Bronchial epithelial cell (primary cell): ENCODE data around the gene NACC2. TPM values are rescaled to one million over a fixed set of nuclear protein-coding genes. Genes with fewer than 3 reads are reported as not detected.

Source experiments
- DNase-seq: peaks from one replicate; pipeline ENCODE4 v3.0.0-alpha.2; 2010; ENCODE audit warnings: low read depth
- FAIRE-seq: peaks from 2 replicates; lab custom pipeline; 2011; peaks lifted over from hg19 to GRCh38; lab: Jason Lieb, UNC
- H3K27me3 ChIP-seq: 2 replicates; pipeline ENCODE4 v1.5.1; 2011; ENCODE audit warnings: low read length; ENCODE audit not compliant: control insufficient read depth, insufficient read depth
- H3K36me3 ChIP-seq: 2 replicates; pipeline ENCODE4 v1.5.1; 2011; ENCODE audit warnings: low read length; ENCODE audit not compliant: control insufficient read depth, insufficient read depth
- H3K4me3 ChIP-seq: 2 replicates; pipeline ENCODE4 v1.5.1; 2011; ENCODE audit warnings: mild to moderate bottlenecking, low read depth, low read length, control low read depth
- CTCF ChIP-seq: IDR thresholded peaks from 2 replicates; pipeline ENCODE4 v1.5.1; 2011; ENCODE audit warnings: mild to moderate bottlenecking, moderate library complexity, low read length, control low read depth, inconsistent platforms; ENCODE audit not compliant: insufficient read depth, severe bottlenecking
- total RNA-seq: library from RNA; depleted of rRNA; stranded (reverse); fragments of >200 nt; gene quantifications from 2 replicates; pipeline ENCODE4 v1.2.1, GENCODE V29; 2014

The NACC2 gene
- total RNA-seq, 1 donor from 2014 or later, result 7.6 TPM

- Histone ChIP-seq H3K36me3 (peaks cover 17% of the 10 kb centered on the region), H3K4me3 (no peak overlapping the region), H3K27me3 (no peaks in the 10 kb centered on the region)
- FAIRE-seq, result no peak
- TF ChIP-seq CTCF, result no peak
- peak; percentile 12 for DNase-seq
These were observed 41.9 kb downstream of the NACC2 start for GRCh38 chr9:136052991-136053756.

- Histone ChIP-seq H3K4me3 (no peak overlapping the region), H3K36me3 (peaks cover 24% of the 10 kb centered on the region), H3K27me3 (no peaks in the 10 kb centered on the region)
- no peak for TF ChIP-seq CTCF
- no peak for FAIRE-seq
- DNase-seq, result no peak
These were observed 42.6 kb downstream of the NACC2 start for GRCh38 chr9:136052472-136052880.

GRCh38 chr9:136051837-136052471, 43.1 kb downstream of the NACC2 start:
- DNase-seq (peak; percentile 93), FAIRE-seq (no peak)
- H3K4me3 ChIP-seq, result peak overlapping the region; percentile 38
- no peaks in the 10 kb centered on the region for H3K27me3 ChIP-seq
- peaks cover 28% of the 10 kb centered on the region for H3K36me3 ChIP-seq
- TF ChIP-seq CTCF, result no peak

DNA sequence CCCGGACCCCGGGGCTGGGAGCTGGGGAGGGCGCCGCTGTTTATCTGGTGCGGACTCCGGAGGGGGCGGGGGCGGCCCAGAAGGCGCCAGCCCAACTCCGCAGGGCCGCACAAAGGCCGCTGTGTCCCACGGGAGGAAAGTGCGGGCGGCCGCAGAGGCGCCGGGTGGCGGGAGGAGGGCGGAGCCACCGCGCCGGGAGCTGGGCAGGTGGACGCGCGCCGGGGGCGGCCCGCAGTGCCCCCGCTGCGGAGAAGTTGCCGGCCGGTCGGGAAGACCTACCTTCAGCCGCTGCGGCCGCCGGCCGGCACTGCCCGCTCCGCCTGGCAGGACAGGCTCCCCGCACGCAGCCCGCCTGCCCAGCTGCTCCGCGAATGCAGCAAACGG, 43.6 kb downstream of the NACC2 start:
- Histone ChIP-seq H3K27me3 (no peaks in the 10 kb centered on the region), H3K36me3 (peaks cover 30% of the 10 kb centered on the region), H3K4me3 (peak overlapping the region; percentile 38)
- DNase-seq, result no peak
- no peak for FAIRE-seq
- no peak for TF ChIP-seq CTCF

DNA sequence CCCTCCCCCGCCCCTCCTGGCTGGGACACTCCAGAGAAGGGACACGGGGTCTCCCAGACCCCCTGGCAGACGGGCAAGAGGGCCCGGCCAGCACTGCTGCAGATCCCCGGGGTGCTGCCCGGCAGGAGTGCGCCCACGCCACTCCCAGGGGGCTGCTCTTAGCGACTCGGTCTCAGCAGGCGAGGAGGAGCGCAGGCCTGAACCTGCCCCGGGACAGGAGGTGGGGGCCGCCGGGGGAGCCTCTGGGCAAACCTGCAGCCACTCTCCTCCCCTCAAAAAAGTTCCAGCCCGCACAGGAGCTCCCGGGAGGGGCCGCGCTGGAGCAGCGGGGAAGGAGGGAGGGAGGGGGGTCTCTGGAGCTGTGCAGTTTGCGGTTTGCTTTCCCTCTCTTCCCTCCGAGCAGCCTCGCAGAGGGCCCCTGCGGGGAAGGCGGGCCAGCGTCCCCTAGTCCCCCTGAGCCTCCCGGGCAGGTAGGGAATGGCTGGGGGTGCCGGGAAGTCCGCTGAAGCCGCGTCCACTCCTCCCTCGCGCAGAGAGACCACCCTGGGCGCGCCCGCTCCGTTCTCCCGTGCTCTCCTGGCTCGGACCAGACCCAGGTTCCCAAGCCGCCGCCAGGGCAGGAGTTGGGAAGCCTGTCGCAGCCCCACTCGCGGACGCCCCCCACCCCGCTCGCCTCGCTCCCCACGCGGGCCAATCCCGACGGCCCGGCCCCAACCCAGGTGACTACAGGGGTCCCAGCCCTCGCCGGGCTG, 44.2 kb downstream of the NACC2 start:
- no peak for TF ChIP-seq CTCF
- DNase-seq (peak; percentile 47), FAIRE-seq (no peak)
- H3K4me3 ChIP-seq, result peak overlapping the region; percentile 38
- no peaks in the 10 kb centered on the region for H3K27me3 ChIP-seq
- H3K36me3 ChIP-seq, result peaks cover 33% of the 10 kb centered on the region
